Naive thymus-derived CD4-positive, alpha-beta T cell (primary cell): ENCODE measurements around the gene ITLN1. TPM values are rescaled to one million over a fixed set of nuclear protein-coding genes. Genes with fewer than 3 reads are reported as not detected.
A peak's percentile ranks its signal among the peaks of the same experiment; 100 is the strongest.
"Not testable (repeated sequence)": the region's sequence is repeated elsewhere in the genome, so short reads cannot be mapped to it uniquely, and the experiment has no call there.

Source experiments
- ATAC-seq: fragments of 150-1000 bp; cut with Tn5 transposase; 2 replicates; pipeline ENCODE4 v1.10.0; 2021; ENCODE audit warnings: mild to moderate bottlenecking, moderate library complexity
- CTCF ChIA-PET: fragments of 350-600 bp; sonication (Branson Sonifier 250); formaldehyde crosslinking; loops from one replicate; lab custom pipeline; 2021; ENCODE audit warnings: antibody characterized with exemption; lab: Charles Lee
- POLR2A ChIA-PET: fragments of 350-600 bp; sonication (Branson Sonifier 250); formaldehyde crosslinking; loops from one replicate; lab custom pipeline; 2021; ENCODE audit warnings: antibody characterized with exemption, inconsistent platforms; lab: Charles Lee
- DNase-seq, 9 donors: peaks; one replicate each; pipeline versions ENCODE4 v3.0.0 to v3.0.0-alpha.2; 2020 to 2022; ENCODE audit warnings: mixed read lengths in 1 of 9
- H3K27ac ChIP-seq: one replicate; pipeline ENCODE4 v1.7.0; 2013; ENCODE audit warnings: mild to moderate bottlenecking, low read depth, low read length, moderate library complexity
- H3K27me3 ChIP-seq, 2 donors: one replicate each; pipeline ENCODE4 v1.7.0; 2013; ENCODE audit warnings: low read length in 2 of 2, mild to moderate bottlenecking in 2 of 2, moderate library complexity in 2 of 2; ENCODE audit not compliant: control insufficient read depth in 2 of 2, insufficient read depth in 2 of 2
- H3K36me3 ChIP-seq, 3 experiments: 1 replicate in 2 of 3; 2 replicates in 1 of 3; pipeline ENCODE4 v1.7.0; 2013; ENCODE audit warnings: low read length in 3 of 3, mild to moderate bottlenecking in 3 of 3, moderate library complexity in 1 of 3; ENCODE audit not compliant: insufficient read depth in 3 of 3, control insufficient read depth in 2 of 3
- H3K4me1 ChIP-seq, 2 donors: one replicate each; pipeline ENCODE4 v1.7.0; 2013; ENCODE audit warnings: low read length in 2 of 2, mild to moderate bottlenecking in 2 of 2, moderate library complexity in 1 of 2; ENCODE audit not compliant: control insufficient read depth in 2 of 2, insufficient read depth in 2 of 2
- H3K4me3 ChIP-seq: 2 replicates; pipeline ENCODE4 v1.7.0; 2013; ENCODE audit warnings: mild to moderate bottlenecking, low read length
- H3K9me3 ChIP-seq, 3 experiments: 1 replicate in 2 of 3; 2 replicates in 1 of 3; pipeline ENCODE4 v1.7.0; 2013; ENCODE audit warnings: low read length in 3 of 3; ENCODE audit not compliant: control insufficient read depth in 2 of 3
- H3K27ac Mint-ChIP-seq, 9 donors: one replicate each; pipeline ENCODE4 v1.8.0; 2020 to 2022; ENCODE audit warnings: mixed read lengths in 9 of 9, mild to moderate bottlenecking in 8 of 9, moderate library complexity in 5 of 9, inconsistent platforms in 2 of 9
- H3K27me3 Mint-ChIP-seq, 5 donors: one replicate each; pipeline ENCODE4 v1.8.0; 2021 to 2022; ENCODE audit warnings: mixed read lengths in 5 of 5, mild to moderate bottlenecking in 1 of 5
- H3K36me3 Mint-ChIP-seq, 5 donors: one replicate each; pipeline ENCODE4 v1.8.0; 2020 to 2022; ENCODE audit warnings: mixed read lengths in 5 of 5, mild to moderate bottlenecking in 3 of 5, inconsistent platforms in 1 of 5
- H3K4me1 Mint-ChIP-seq, 7 donors: one replicate each; pipeline ENCODE4 v1.8.0; 2020 to 2022; ENCODE audit warnings: mixed read lengths in 7 of 7, mild to moderate bottlenecking in 3 of 7, inconsistent platforms in 1 of 7
- H3K4me3 Mint-ChIP-seq, 10 donors: one replicate each; pipeline ENCODE4 v1.8.0; 2020 to 2022; ENCODE audit warnings: mild to moderate bottlenecking in 10 of 10, mixed read lengths in 10 of 10, moderate library complexity in 6 of 10, inconsistent platforms in 2 of 10
- H3K9me3 Mint-ChIP-seq, 11 donors: one replicate each; pipeline ENCODE4 v1.8.0; 2020 to 2022; ENCODE audit warnings: mixed read lengths in 11 of 11, mild to moderate bottlenecking in 4 of 11, inconsistent platforms in 1 of 11, moderate library complexity in 1 of 11
- intact Hi-C, 2 donors: fragments of 100-400 bp; cut with micrococcal nuclease; formaldehyde crosslinking; loops; one replicate each; pipeline ENCODE4 v1.15.1; 2023
- polyA plus RNA-seq, 2 donors: library from polyadenylated mRNA; unstranded; fragments of 300-500 nt; fragmentation: Illumina TruSeq; gene quantifications; one replicate each; pipeline ENCODE4 v1.2.3, GENCODE V29; 2021
- total RNA-seq, 6 experiments: library from RNA in 5 of 6; stranded (reverse) in 5 of 6; gene quantifications; 1 replicate in 5 of 6; 2 replicates in 1 of 6; pipeline ENCODE4 v1.2.3 and lab custom pipeline; 2021 to 2026

ITLN1 gene
- total and polyA plus RNA-seq, 7 experiments from 2014 or later = 0.88 TPM; not detected in 6

DNA sequence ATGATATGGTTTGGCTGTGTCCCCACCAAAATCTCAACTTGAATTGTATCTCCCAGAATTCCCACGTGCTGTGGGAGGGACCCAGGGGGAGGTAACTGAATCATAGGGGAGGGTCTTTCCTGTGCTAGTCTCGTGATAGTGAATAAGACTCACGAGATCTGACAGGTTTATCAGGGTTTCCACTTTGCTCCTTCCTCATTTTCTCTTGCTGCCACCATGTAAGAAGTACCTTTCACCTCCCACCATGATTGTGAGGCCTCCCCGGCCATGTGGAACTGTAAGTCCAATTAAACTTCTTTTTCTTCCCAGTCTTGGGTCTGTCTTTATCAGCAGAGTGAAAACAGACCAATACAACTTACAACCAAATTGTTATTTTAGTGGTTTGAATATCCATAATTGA is 17.3 kb downstream of the ITLN1 start:
- H3K36me3 ChIP-seq, H3K9me3 Mint-ChIP-seq, ATAC-seq, CTCF ChIA-PET, H3K9me3 ChIP-seq, intact Hi-C loops, H3K36me3 Mint-ChIP-seq, H3K27ac ChIP-seq, POLR2A ChIA-PET, H3K4me3 Mint-ChIP-seq, H3K27ac Mint-ChIP-seq, DNase-seq, H3K4me3 ChIP-seq, H3K27me3 ChIP-seq, H3K4me1 ChIP-seq: not testable (repeated sequence)
- Mint-ChIP-seq H3K4me1 (peaks cover 8 to 23% (median 21%) of the 10 kb centered on the region in 7 donors), H3K27me3 (peaks cover 0 to 22% (median 0%) of the 10 kb centered on the region in 5 donors)

DNA sequence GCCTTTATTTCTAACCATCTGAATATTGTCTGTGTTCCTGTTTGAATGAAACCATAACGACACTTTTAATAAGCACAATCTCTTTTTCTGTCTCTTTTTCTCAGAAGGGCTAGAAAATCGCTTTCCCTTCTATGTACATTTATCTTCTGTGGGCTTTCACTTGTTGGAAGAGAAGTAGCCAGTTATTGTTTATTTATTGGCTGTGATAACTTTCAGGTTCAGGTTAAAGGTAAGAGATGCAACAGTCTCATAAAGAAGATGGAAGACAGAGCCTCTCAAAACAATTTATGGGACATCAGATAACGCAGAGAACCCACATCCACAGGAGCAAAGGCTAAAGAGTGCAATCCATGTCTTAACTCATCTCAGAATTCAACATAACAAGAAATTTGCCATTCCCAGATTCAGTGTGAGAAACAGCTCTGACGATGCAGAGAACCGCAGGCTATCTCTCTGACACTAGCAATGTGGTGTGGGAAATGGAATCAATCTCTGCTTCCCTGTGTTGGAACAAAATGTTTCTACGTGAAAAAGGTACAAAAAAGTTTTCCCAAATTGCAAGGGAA is 18.2 kb downstream of the ITLN1 start:
- POLR2A ChIA-PET = no interaction called here

DNA sequence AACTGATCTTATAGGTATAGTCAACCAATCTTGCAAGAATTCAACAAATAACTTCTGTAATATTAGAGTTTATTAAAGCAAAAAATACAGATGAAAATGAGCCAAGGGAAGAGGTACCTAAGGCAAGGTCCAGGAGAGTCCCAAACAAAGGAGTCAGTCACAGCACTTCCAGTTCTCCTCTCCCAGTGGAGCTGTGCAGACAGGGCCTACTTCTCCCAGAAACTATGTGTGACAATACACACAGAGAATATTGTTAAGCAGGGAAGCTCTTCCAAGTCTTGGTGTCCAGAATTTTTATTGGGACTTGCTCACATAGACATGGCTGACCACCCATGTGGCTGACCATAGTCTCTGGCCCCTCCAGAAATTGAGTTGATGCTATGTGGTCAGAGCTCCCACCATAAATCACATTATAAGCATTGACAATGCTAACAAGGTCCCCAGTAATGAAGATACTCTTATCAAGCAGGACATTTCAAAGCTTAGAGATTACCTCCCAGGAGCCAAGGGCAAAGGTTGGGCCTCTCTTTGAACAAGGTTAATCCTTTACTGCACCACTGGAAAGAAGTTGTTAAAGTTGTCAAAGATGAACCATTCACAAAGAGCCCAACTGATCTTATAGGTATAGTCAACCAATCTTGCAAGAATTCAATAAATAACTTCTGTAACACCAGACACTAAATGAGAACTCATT is 18.8 kb downstream of the ITLN1 start:
- Histone ChIP-seq H3K4me1 (peaks cover 0 to 8% of the 10 kb centered on the region in 2 donors), H3K27ac (no peak overlapping the region), H3K9me3 (no peaks in the 10 kb centered on the region), H3K4me3 (no peak overlapping the region), H3K27me3 (no peaks in the 10 kb centered on the region), H3K36me3 (no peaks in the 10 kb centered on the region)
- H3K9me3 Mint-ChIP-seq = peaks cover 0 to 1% (median 0%) of the 10 kb centered on the region in 11 donors
- no peaks in the 10 kb centered on the region for H3K36me3 Mint-ChIP-seq
- no peak overlapping the region for H3K27ac Mint-ChIP-seq
- no peak overlapping the region for H3K4me3 Mint-ChIP-seq
- peaks cover 0 to 16% (median 0%) of the 10 kb centered on the region in 5 donors for H3K27me3 Mint-ChIP-seq
- ATAC-seq (no peak), DNase-seq (no peak)
- POLR2A ChIA-PET = interaction anchor here (1.1 to 1.3 kb wide), 2 partner anchors 10 to 28 kb away, joined by 3 to 9 read pairs; no protein-coding TSS in a partner anchor
- CTCF ChIA-PET = no interaction called here
- intact Hi-C loops = no loop called here
- H3K4me1 Mint-ChIP-seq = peaks cover 13 to 31% (median 29%) of the 10 kb centered on the region in 7 donors

More for the DNA sequence above, 18.2 kb downstream of the ITLN1 start:
- Histone ChIP-seq H3K4me3 (no peak overlapping the region), H3K27ac (no peak overlapping the region), H3K9me3 (no peaks in the 10 kb centered on the region), H3K36me3 (no peaks in the 10 kb centered on the region), H3K4me1 (peaks cover 0 to 6% of the 10 kb centered on the region in 2 donors), H3K27me3 (no peaks in the 10 kb centered on the region)
- intact Hi-C loops = no loop called here
- Mint-ChIP-seq H3K27me3 (peaks cover 0 to 17% (median 0%) of the 10 kb centered on the region in 5 donors), H3K4me3 (no peak overlapping the region), H3K27ac (peak overlapping the region in 1 of 9 donors; percentile 25), H3K4me1 (peaks cover 13 to 31% (median 26%) of the 10 kb centered on the region in 7 donors), H3K9me3 (peaks cover 0 to 1% (median 0%) of the 10 kb centered on the region in 11 donors), H3K36me3 (no peaks in the 10 kb centered on the region)
- ATAC-seq (no peak), DNase-seq (no peak)
- CTCF ChIA-PET = no interaction called here

DNA sequence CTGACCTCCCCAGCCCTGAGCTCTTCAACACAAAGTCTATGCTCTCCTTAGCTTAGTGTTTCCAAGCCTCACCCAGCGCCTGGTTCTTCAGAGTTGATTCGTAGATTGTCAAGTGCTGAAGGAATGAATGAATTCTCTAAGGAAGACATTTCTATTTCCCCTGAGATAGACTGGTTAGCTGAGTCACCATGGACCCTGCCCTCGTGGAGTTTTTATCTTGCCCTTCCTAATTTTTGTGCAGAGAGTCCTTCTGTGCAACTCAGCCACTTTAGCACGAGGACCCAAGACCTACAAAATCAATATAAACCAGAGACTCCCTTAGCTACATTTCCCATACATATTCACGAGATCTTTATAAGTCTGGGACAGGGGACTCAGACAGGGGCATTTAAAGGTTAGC is 19.6 kb downstream of the ITLN1 start:
- no peaks in the 10 kb centered on the region for H3K36me3 Mint-ChIP-seq
- Histone ChIP-seq H3K4me1 (peaks cover 0 to 10% of the 10 kb centered on the region in 2 donors), H3K4me3 (no peak overlapping the region), H3K36me3 (no peaks in the 10 kb centered on the region), H3K9me3 (no peaks in the 10 kb centered on the region), H3K27me3 (no peaks in the 10 kb centered on the region), H3K27ac (no peak overlapping the region)
- peaks cover 0 to 1% (median 0%) of the 10 kb centered on the region in 11 donors for H3K9me3 Mint-ChIP-seq
- peaks cover 0 to 18% (median 0%) of the 10 kb centered on the region in 5 donors for H3K27me3 Mint-ChIP-seq
- CTCF ChIA-PET = no interaction called here
- POLR2A ChIA-PET = interaction anchor here (1.1 to 1.3 kb wide), 2 partner anchors 9 to 28 kb away, joined by 3 to 9 read pairs; no protein-coding TSS in a partner anchor
- no peak overlapping the region for H3K27ac Mint-ChIP-seq
- intact Hi-C loops = no loop called here
- no peak overlapping the region for H3K4me3 Mint-ChIP-seq
- DNase-seq (no peak), ATAC-seq (no peak)
- peaks cover 13 to 33% (median 29%) of the 10 kb centered on the region in 7 donors for H3K4me1 Mint-ChIP-seq

DNA sequence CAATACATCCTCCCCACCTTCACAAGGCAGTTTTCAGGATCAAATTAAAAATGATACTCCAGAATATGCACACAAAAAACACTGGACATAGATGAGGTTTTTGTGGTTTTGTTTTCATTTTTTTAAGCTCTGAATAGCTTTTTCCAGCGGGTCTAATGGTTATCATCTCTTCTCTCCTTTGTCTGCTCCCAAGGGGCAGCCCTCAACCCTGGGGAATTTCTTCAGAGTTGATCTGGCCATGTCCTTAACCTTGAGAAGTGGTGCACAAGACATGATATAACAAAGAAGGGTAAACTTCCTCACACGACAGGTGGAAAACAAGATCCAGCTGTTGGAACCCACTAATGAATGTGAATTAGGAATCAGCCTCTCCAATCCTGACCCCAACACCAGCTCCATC is 20.8 kb downstream of the ITLN1 start:
- Mint-ChIP-seq H3K36me3 (no peaks in the 10 kb centered on the region), H3K27ac (no peak overlapping the region), H3K9me3 (peaks cover 0 to 1% (median 0%) of the 10 kb centered on the region in 11 donors), H3K4me1 (peaks cover 13 to 35% (median 28%) of the 10 kb centered on the region in 7 donors), H3K27me3 (peaks cover 0 to 16% (median 0%) of the 10 kb centered on the region in 5 donors), H3K4me3 (no peak overlapping the region)
- Histone ChIP-seq H3K9me3 (no peaks in the 10 kb centered on the region), H3K36me3 (no peaks in the 10 kb centered on the region), H3K4me1 (peaks cover 0 to 10% of the 10 kb centered on the region in 2 donors), H3K27me3 (no peaks in the 10 kb centered on the region), H3K4me3 (no peak overlapping the region), H3K27ac (no peak overlapping the region)
- intact Hi-C loops = no loop called here
- POLR2A ChIA-PET = no interaction called here
- no peak for DNase-seq
- ATAC-seq = no peak
- CTCF ChIA-PET = no interaction called here

DNA sequence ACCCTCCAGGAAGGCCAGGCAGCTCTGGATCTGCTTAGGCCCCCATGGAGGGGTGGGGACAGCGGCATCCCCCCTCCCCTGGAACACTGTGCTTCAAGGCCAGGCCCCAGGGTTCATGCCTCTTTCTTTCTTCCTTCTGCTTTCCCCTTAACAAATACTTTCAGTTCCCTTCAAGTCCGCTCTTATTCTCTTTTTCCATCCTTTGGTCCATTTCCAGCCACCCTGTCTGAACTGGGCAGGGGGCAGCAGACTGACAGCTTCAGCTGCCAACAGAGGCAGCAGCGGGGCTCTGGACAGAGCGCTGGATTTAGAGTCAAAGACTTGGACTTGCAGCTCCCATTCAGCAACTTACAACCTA is 21.2 kb downstream of the ITLN1 start:
- peaks cover 13 to 39% (median 30%) of the 10 kb centered on the region in 7 donors for H3K4me1 Mint-ChIP-seq
- POLR2A ChIA-PET = no interaction called here
- Histone ChIP-seq H3K27ac (no peak overlapping the region), H3K36me3 (no peaks in the 10 kb centered on the region), H3K9me3 (no peaks in the 10 kb centered on the region), H3K27me3 (no peaks in the 10 kb centered on the region), H3K4me1 (peaks cover 0 to 10% of the 10 kb centered on the region in 2 donors), H3K4me3 (no peak overlapping the region)
- ATAC-seq (peak; percentile 25), DNase-seq (no peak)
- H3K36me3 Mint-ChIP-seq = peaks cover 0 to 3% (median 0%) of the 10 kb centered on the region in 5 donors
- no peak overlapping the region for H3K4me3 Mint-ChIP-seq
- intact Hi-C loops = no loop called here
- CTCF ChIA-PET = no interaction called here
- peaks cover 0 to 1% (median 0%) of the 10 kb centered on the region in 11 donors for H3K9me3 Mint-ChIP-seq
- H3K27me3 Mint-ChIP-seq = peaks cover 0 to 13% (median 0%) of the 10 kb centered on the region in 5 donors
- peak overlapping the region in 1 of 9 donors; percentile 15 for H3K27ac Mint-ChIP-seq
